ENCODE results near the gene MCL1. TPM values are rescaled to one million over a fixed set of nuclear protein-coding genes. Genes with fewer than 3 reads are reported as not detected.

MCL1 gene
- total and polyA plus RNA-seq, 2 experiments from 2014 or later: 55.3 to 244 TPM

DNA sequence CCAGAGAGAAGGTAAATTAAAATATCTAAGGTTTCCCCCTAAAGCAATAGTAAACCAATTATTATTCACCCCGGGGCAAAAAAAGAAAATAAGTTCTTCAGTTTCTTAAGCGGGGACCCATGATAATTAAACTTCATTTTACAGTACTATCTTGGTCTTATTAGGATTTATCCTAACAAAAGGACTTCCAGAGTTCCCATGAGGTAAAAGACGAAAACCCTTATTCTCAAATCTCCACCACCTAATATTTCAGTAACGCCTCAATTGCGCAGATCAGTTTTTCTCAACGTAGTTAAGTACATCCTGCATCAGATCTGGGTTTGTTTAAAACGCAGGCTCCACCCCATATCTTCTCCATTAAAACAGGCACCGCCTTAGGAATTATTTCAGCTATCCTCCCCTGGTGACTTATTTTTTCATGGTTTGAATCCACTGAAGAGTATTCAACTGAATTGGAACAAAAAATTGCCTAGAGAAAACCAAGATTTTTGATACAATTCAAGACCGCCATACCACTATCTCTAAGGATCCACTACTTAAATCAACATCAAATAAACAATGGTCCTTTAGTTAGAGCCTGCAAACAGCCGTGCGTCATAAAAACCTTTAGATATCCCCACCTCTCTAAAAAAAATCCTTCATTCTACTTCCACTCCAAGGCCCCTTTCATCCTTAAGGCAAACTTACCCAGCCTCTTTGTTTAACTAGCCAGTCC is 1.7 kb downstream of the MCL1 start:
- H3K4me1 Mint-ChIP-seq: peaks cover 47% of the 10 kb centered on the region
- peaks cover 55% of the 10 kb centered on the region for H3K36me3 ChIP-seq (ENCODE audit: insufficient read depth)
- peaks cover 66% of the 10 kb centered on the region for H3K36me3 Mint-ChIP-seq (ENCODE audit: low read depth)

More for the DNA sequence above, 1.7 kb downstream of the MCL1 start:
- no peak for ATAC-seq
- Histone ChIP-seq H3K79me2 (replicated peaks; ENCODE audit: insufficient read depth) (peaks cover 76% of the 10 kb centered on the region), H3K4me2 (peak overlapping the region; percentile 92), H2AFZ (no peak overlapping the region), H3K27me3 (ENCODE audit: insufficient read depth) (no peaks in the 10 kb centered on the region), H3K9me2 (ENCODE audit: insufficient read depth) (no peaks in the 10 kb centered on the region), H3K4me1 (ENCODE audit: insufficient read depth) (peaks cover 44% of the 10 kb centered on the region), H4K20me1 (replicated peaks; ENCODE audit: insufficient read depth) (peaks cover 50% of the 10 kb centered on the region), H3F3A (replicated peaks; ENCODE audit: low read depth) (peaks cover 58% of the 10 kb centered on the region), H3K27ac (ENCODE audit: low read depth) (peak overlapping the region; percentile 100), H3K4me3 (peak overlapping the region; percentile 96)
- Mint-ChIP-seq H3K27me3 (ENCODE audit: insufficient read depth, low read depth, poor library complexity) (peaks cover 43% of the 10 kb centered on the region), H3K9me3 (peaks cover 8% of the 10 kb centered on the region; the same call in 1 of the 3 replicates), H3K27ac (peak overlapping the region; percentile 100), H3K4me3 (peak overlapping the region; percentile 99)
- DNase-seq (ENCODE audit: low spot score): peak; percentile 14
- TF ChIP-seq POLR2AphosphoS5 (IDR thresholded peaks at IDR 0.05; ENCODE audit: low read depth) (no peak), EZH2phosphoT487 (IDR thresholded peaks at IDR 0.05; ENCODE audit: unreplicated experiment) (no peak), JUNB (IDR thresholded peaks at IDR 0.05; ENCODE audit: unreplicated experiment) (no peak), EZH2 (IDR thresholded peaks at IDR 0.05; ENCODE audit: low read depth, unreplicated experiment) (no peak), ZNF114 (CRISPR knock-in tag; IDR thresholded peaks at IDR 0.05) (no peak), CREB1 (CRISPR knock-in tag; IDR thresholded peaks at IDR 0.05; ENCODE audit: low read depth) (no peak), STAT1 (IDR thresholded peaks at IDR 0.05; ENCODE audit: unreplicated experiment) (no peak), ZNF331 (CRISPR knock-in tag; IDR thresholded peaks at IDR 0.05; ENCODE audit: low read depth) (no peak), NANOG (IDR thresholded peaks at IDR 0.05; ENCODE audit: borderline replicate concordance) (no peak)
- TF ChIP-seq, protein P1, sequence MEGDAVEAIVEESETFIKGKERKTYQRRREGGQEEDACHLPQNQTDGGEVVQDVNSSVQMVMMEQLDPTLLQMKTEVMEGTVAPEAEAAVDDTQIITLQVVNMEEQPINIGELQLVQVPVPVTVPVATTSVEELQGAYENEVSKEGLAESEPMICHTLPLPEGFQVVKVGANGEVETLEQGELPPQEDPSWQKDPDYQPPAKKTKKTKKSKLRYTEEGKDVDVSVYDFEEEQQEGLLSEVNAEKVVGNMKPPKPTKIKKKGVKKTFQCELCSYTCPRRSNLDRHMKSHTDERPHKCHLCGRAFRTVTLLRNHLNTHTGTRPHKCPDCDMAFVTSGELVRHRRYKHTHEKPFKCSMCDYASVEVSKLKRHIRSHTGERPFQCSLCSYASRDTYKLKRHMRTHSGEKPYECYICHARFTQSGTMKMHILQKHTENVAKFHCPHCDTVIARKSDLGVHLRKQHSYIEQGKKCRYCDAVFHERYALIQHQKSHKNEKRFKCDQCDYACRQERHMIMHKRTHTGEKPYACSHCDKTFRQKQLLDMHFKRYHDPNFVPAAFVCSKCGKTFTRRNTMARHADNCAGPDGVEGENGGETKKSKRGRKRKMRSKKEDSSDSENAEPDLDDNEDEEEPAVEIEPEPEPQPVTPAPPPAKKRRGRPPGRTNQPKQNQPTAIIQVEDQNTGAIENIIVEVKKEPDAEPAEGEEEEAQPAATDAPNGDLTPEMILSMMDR (conservative IDR thresholded peaks at IDR 0.05; ENCODE audit: low read depth in 2 of 2): no peak
- TF ChIP-seq, protein P2, sequence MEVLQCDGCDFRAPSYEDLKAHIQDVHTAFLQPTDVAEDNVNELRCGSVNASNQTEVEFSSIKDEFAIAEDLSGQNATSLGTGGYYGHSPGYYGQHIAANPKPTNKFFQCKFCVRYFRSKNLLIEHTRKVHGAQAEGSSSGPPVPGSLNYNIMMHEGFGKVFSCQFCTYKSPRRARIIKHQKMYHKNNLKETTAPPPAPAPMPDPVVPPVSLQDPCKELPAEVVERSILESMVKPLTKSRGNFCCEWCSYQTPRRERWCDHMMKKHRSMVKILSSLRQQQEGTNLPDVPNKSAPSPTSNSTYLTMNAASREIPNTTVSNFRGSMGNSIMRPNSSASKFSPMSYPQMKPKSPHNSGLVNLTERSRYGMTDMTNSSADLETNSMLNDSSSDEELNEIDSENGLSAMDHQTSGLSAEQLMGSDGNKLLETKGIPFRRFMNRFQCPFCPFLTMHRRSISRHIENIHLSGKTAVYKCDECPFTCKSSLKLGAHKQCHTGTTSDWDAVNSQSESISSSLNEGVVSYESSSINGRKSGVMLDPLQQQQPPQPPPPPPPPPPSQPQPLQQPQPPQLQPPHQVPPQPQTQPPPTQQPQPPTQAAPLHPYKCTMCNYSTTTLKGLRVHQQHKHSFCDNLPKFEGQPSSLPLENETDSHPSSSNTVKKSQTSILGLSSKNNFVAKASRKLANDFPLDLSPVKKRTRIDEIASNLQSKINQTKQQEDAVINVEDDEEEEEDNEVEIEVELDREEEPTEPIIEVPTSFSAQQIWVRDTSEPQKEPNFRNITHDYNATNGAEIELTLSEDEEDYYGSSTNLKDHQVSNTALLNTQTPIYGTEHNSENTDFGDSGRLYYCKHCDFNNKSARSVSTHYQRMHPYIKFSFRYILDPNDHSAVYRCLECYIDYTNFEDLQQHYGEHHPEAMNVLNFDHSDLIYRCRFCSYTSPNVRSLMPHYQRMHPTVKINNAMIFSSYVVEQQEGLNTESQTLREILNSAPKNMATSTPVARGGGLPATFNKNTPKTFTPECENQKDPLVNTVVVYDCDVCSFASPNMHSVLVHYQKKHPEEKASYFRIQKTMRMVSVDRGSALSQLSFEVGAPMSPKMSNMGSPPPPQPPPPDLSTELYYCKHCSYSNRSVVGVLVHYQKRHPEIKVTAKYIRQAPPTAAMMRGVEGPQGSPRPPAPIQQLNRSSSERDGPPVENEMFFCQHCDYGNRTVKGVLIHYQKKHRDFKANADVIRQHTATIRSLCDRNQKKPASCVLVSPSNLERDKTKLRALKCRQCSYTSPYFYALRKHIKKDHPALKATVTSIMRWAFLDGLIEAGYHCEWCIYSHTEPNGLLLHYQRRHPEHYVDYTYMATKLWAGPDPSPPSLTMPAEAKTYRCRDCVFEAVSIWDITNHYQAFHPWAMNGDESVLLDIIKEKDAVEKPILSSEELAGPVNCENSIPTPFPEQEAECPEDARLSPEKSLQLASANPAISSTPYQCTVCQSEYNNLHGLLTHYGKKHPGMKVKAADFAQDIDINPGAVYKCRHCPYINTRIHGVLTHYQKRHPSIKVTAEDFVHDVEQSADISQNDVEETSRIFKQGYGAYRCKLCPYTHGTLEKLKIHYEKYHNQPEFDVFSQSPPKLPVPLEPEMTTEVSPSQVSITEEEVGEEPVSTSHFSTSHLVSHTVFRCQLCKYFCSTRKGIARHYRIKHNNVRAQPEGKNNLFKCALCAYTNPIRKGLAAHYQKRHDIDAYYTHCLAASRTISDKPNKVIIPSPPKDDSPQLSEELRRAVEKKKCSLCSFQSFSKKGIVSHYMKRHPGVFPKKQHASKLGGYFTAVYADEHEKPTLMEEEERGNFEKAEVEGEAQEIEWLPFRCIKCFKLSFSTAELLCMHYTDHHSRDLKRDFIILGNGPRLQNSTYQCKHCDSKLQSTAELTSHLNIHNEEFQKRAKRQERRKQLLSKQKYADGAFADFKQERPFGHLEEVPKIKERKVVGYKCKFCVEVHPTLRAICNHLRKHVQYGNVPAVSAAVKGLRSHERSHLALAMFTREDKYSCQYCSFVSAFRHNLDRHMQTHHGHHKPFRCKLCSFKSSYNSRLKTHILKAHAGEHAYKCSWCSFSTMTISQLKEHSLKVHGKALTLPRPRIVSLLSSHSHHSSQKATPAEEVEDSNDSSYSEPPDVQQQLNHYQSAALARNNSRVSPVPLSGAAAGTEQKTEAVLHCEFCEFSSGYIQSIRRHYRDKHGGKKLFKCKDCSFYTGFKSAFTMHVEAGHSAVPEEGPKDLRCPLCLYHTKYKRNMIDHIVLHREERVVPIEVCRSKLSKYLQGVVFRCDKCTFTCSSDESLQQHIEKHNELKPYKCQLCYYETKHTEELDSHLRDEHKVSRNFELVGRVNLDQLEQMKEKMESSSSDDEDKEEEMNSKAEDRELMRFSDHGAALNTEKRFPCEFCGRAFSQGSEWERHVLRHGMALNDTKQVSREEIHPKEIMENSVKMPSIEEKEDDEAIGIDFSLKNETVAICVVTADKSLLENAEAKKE (CRISPR knock-in tag; IDR thresholded peaks at IDR 0.05): no peak
- TF ChIP-seq, protein P3, sequence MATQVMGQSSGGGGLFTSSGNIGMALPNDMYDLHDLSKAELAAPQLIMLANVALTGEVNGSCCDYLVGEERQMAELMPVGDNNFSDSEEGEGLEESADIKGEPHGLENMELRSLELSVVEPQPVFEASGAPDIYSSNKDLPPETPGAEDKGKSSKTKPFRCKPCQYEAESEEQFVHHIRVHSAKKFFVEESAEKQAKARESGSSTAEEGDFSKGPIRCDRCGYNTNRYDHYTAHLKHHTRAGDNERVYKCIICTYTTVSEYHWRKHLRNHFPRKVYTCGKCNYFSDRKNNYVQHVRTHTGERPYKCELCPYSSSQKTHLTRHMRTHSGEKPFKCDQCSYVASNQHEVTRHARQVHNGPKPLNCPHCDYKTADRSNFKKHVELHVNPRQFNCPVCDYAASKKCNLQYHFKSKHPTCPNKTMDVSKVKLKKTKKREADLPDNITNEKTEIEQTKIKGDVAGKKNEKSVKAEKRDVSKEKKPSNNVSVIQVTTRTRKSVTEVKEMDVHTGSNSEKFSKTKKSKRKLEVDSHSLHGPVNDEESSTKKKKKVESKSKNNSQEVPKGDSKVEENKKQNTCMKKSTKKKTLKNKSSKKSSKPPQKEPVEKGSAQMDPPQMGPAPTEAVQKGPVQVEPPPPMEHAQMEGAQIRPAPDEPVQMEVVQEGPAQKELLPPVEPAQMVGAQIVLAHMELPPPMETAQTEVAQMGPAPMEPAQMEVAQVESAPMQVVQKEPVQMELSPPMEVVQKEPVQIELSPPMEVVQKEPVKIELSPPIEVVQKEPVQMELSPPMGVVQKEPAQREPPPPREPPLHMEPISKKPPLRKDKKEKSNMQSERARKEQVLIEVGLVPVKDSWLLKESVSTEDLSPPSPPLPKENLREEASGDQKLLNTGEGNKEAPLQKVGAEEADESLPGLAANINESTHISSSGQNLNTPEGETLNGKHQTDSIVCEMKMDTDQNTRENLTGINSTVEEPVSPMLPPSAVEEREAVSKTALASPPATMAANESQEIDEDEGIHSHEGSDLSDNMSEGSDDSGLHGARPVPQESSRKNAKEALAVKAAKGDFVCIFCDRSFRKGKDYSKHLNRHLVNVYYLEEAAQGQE (IDR thresholded peaks at IDR 0.05; ENCODE audit: unreplicated experiment): no peak
- TF ChIP-seq, protein P4, sequence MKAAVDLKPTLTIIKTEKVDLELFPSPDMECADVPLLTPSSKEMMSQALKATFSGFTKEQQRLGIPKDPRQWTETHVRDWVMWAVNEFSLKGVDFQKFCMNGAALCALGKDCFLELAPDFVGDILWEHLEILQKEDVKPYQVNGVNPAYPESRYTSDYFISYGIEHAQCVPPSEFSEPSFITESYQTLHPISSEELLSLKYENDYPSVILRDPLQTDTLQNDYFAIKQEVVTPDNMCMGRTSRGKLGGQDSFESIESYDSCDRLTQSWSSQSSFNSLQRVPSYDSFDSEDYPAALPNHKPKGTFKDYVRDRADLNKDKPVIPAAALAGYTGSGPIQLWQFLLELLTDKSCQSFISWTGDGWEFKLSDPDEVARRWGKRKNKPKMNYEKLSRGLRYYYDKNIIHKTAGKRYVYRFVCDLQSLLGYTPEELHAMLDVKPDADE (IDR thresholded peaks at IDR 0.05): no peak

All from GM23338 (cell line).